ENCODE measurements around the gene INSIG2. TPM values are rescaled to one million over a fixed set of nuclear protein-coding genes. Genes with fewer than 3 reads are reported as not detected.

The INSIG2 gene
- total RNA-seq, 1 experiment from 2014 or later, result 8.7 TPM

DNA sequence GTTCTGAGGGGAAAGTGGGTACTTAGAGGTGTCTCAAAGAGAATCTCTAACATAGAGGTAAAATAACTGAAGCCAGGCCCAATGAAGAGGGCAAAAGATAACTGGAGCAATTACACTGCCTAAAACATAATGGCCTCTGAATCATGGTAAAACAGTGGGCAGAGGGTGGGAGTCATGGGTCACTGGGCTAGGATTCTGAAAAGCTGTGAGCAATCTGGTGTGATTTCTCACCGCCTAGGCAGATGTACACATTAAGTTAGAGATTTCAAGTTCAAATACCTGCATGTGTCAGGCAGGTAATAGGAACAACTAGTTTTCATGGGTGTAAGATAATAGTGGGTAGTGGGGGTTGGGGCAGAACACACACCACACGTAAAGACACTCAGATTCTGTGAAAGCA, 45.6 kb downstream of the INSIG2 start:
- H3K27ac ChIP-seq (ENCODE audit: insufficient read length, low read depth, low read length), result no peak overlapping the region
- no peak overlapping the region for H4K5ac ChIP-seq (ENCODE audit: insufficient read length, low read depth, low read length)
- TF ChIP-seq, protein P1, sequence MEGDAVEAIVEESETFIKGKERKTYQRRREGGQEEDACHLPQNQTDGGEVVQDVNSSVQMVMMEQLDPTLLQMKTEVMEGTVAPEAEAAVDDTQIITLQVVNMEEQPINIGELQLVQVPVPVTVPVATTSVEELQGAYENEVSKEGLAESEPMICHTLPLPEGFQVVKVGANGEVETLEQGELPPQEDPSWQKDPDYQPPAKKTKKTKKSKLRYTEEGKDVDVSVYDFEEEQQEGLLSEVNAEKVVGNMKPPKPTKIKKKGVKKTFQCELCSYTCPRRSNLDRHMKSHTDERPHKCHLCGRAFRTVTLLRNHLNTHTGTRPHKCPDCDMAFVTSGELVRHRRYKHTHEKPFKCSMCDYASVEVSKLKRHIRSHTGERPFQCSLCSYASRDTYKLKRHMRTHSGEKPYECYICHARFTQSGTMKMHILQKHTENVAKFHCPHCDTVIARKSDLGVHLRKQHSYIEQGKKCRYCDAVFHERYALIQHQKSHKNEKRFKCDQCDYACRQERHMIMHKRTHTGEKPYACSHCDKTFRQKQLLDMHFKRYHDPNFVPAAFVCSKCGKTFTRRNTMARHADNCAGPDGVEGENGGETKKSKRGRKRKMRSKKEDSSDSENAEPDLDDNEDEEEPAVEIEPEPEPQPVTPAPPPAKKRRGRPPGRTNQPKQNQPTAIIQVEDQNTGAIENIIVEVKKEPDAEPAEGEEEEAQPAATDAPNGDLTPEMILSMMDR (conservative IDR thresholded peaks at IDR 0.05), result no peak
- H2BK5ac ChIP-seq (ENCODE audit: insufficient read length, low read length), result no peak overlapping the region
- Mint-ChIP-seq H3K9me3 (no peaks in the 10 kb centered on the region), H3K4me3 (no peak overlapping the region), H3K27me3 (ENCODE audit: low read depth) (peaks cover 2% of the 10 kb centered on the region; the same call in 1 of the 2 replicates), H3K27ac (no peak overlapping the region; a peak in 1 of 7 replicates), H3K36me3 (ENCODE audit: insufficient read depth in 1 of 3, low read depth in 3 of 3) (no peaks in the 10 kb centered on the region), H3K4me1 (no peaks in the 10 kb centered on the region)
- H2AK5ac ChIP-seq (ENCODE audit: insufficient read length, low read length), result no peak overlapping the region
- no peaks in the 10 kb centered on the region for H3K23me2 ChIP-seq (ENCODE audit: insufficient read length, low read depth, low read length, poor library complexity, severe bottlenecking)
- no peaks in the 10 kb centered on the region for H3K79me2 ChIP-seq (ENCODE audit: insufficient read depth, low read length)
- DNase-seq, result no peak
- no peak overlapping the region for H3K4ac ChIP-seq (ENCODE audit: low read depth, low read length)
- H2AFZ ChIP-seq (ENCODE audit: low read length), result no peak overlapping the region
- no peak overlapping the region for H2BK120ac ChIP-seq (ENCODE audit: low read depth, low read length, poor library complexity, severe bottlenecking)
- no peak overlapping the region for H3T11ph ChIP-seq (ENCODE audit: low read length)
- H3K9ac ChIP-seq (ENCODE audit: extremely low read depth, insufficient read length, low read length), result no peak overlapping the region
- no peak overlapping the region for H4K8ac ChIP-seq (replicated peaks; ENCODE audit: insufficient read length, low read depth, low read length)
- H2BK12ac ChIP-seq (ENCODE audit: insufficient read length, low read depth, low read length), result no peak overlapping the region
- H2BK20ac ChIP-seq (ENCODE audit: low read depth, low read length, poor library complexity, severe bottlenecking), result no peak overlapping the region
- H4K91ac ChIP-seq (ENCODE audit: insufficient read length, low read depth, low read length), result no peak overlapping the region
- H3K79me1 ChIP-seq (ENCODE audit: insufficient read depth, low read depth, low read length, poor library complexity, severe bottlenecking), result no peaks in the 10 kb centered on the region
- no peak overlapping the region for H3K56ac ChIP-seq (ENCODE audit: insufficient read length, low read depth, low read length)
- H3K14ac ChIP-seq (ENCODE audit: insufficient read depth, low read length), result no peak overlapping the region
- H3K4me1 ChIP-seq (ENCODE audit: insufficient read depth, low read length), result no peaks in the 10 kb centered on the region
- no peaks in the 10 kb centered on the region for H4K20me1 ChIP-seq (ENCODE audit: control insufficient read depth, insufficient read depth, insufficient read length)
- WGBS (ENCODE audit: extremely low coverage, insufficient read length, low lambda C conversion rate), result no CpG with 5 or more reads among the region's 2 CpGs
- H2BK15ac ChIP-seq (ENCODE audit: low read depth, low read length), result no peak overlapping the region
- H3K9me3 ChIP-seq (ENCODE audit: control insufficient read depth, low read depth, low read length), result no peaks in the 10 kb centered on the region
- no peaks in the 10 kb centered on the region; the same call in 1 of the 2 replicates for H3K27me3 ChIP-seq (ENCODE audit: insufficient read depth, low read length)
- H3K18ac ChIP-seq (ENCODE audit: insufficient read length, low read depth, low read length), result no peak overlapping the region
- no peak overlapping the region for H3K4me2 ChIP-seq (ENCODE audit: insufficient read depth, insufficient read length, low read length)
- no peak overlapping the region for H3K23ac ChIP-seq (ENCODE audit: insufficient read length, low read depth, low read length)

Measured in H9 (cell line).